Posterior vena cava (tissue), 2 donors: ENCODE results near the gene FHAD1. TPM values are rescaled to one million over a fixed set of nuclear protein-coding genes. Genes with fewer than 3 reads are reported as not detected.

ENCODE experiments used
- DNase-seq: peaks from one replicate; pipeline ENCODE4 v3.0.0-alpha.2; 2020; ENCODE audit warnings: low spot score
- intact Hi-C, 2 donors: fragments of 100-400 bp; cut with DNase I; formaldehyde crosslinking; loops; one replicate each; pipeline versions ENCODE4 v1.14.1 to v1.14.2; 2022 to 2023
- long read RNA-seq, 2 donors: library from polyadenylated mRNA; unstranded; transcript quantifications; one replicate each; pipeline ENCODE4 v2.0.0, GENCODE V29; 2020 to 2021
- total RNA-seq, 2 donors: library from RNA; stranded (reverse); fragmentation: NEBNext Ultra II Directional; extraction: Animal tissue kit (Norgen Biotek cat#: 25700); gene quantifications; one replicate each; pipeline ENCODE4 v1.2.1, GENCODE V29; 2021
- donor health status: DM: yes; HTN: yes; CAD: no.
- donor health status: DM: yes; HTN: yes; CAD: no.

Gene FHAD1
- under 1 TPM in 1 of 2 donors, not detected in 1; 0.43 TPM for total RNA-seq
- long read RNA-seq, donor 1, result 0 reads
- long read RNA-seq, donor 2, result 0 reads

- intact Hi-C loops, result no loop called here
- peak; percentile 91 for DNase-seq
These were observed at the start of gene FHAD1 for GRCh38 chr1:15246960-15247614. FHAD1 (plus strand) TSS chr1:15247223; CDS start chr1:15251785, 4,562 bp downstream.

- intact Hi-C loops, result no loop called here
- DNase-seq, result peak; percentile 51
These were observed 49.2 kb upstream of the FHAD1 start for GRCh38 chr1:15197591-15198447.

GRCh38 chr1:15198684-15199083 lies 48.3 kb upstream of the FHAD1 start:
- intact Hi-C loops, result no loop called here
- peak; percentile 52 for DNase-seq

GRCh38 chr1:15201221-15201620 lies 45.8 kb upstream of the FHAD1 start:
- intact Hi-C loops, result no loop called here

GRCh38 chr1:15201849-15202551 lies 45.0 kb upstream of the FHAD1 start:
- intact Hi-C loops, result no loop called here
- DNase-seq, result peak; percentile 37

More at GRCh38 chr1:15201221-15201620, 45.8 kb upstream of the FHAD1 start:
- DNase-seq, result no peak

- intact Hi-C loops, result no loop called here
- DNase-seq, result no peak
These were observed 42.1 kb upstream of the FHAD1 start for GRCh38 chr1:15204931-15205330.

- peak; percentile 46 for DNase-seq
- intact Hi-C loops, result no loop called here
These were observed 41.3 kb upstream of the FHAD1 start for GRCh38 chr1:15205586-15206346.

- DNase-seq, result peak; percentile 52
- intact Hi-C loops, result no loop called here
These were observed 40.5 kb upstream of the FHAD1 start for GRCh38 chr1:15206418-15207030.

GRCh38 chr1:15207031-15207828 lies 39.8 kb upstream of the FHAD1 start:
- intact Hi-C loops, result no loop called here

GRCh38 chr1:15207829-15208429 lies 39.1 kb upstream of the FHAD1 start:
- intact Hi-C loops, result no loop called here
- peak; percentile 26 for DNase-seq

More at GRCh38 chr1:15207031-15207828, 39.8 kb upstream of the FHAD1 start:
- DNase-seq, result peak; percentile 52

GRCh38 chr1:15210651-15211375 lies 36.2 kb upstream of the FHAD1 start:
- DNase-seq, result peak; percentile 72
- intact Hi-C loops, result no loop called here

- intact Hi-C loops, result no loop called here
These were observed 35.6 kb upstream of the FHAD1 start for GRCh38 chr1:15211424-15211823.

GRCh38 chr1:15212216-15212953 lies 34.6 kb upstream of the FHAD1 start:
- DNase-seq, result peak; percentile 60

More at GRCh38 chr1:15211424-15211823, 35.6 kb upstream of the FHAD1 start:
- DNase-seq, result peak; percentile 25

GRCh38 chr1:15212954-15213291 lies 34.1 kb upstream of the FHAD1 start:
- intact Hi-C loops, result no loop called here

More at GRCh38 chr1:15212216-15212953, 34.6 kb upstream of the FHAD1 start:
- intact Hi-C loops, result no loop called here

GRCh38 chr1:15213341-15213821 lies 33.6 kb upstream of the FHAD1 start:
- intact Hi-C loops, result no loop called here
- DNase-seq, result peak; percentile 45

More at GRCh38 chr1:15212954-15213291, 34.1 kb upstream of the FHAD1 start:
- DNase-seq, result no peak

- DNase-seq, result peak; percentile 82
- intact Hi-C loops, result no loop called here
These were observed 32.5 kb upstream of the FHAD1 start for GRCh38 chr1:15214527-15214926.
